Neural progenitor cell (in vitro differentiated cells): Measurements from ENCODE around the gene CARD19. TPM values are rescaled to one million over a fixed set of nuclear protein-coding genes. Genes with fewer than 3 reads are reported as not detected.

Experiments
- DNase-seq: peaks from one replicate; pipeline ENCODE4 v3.0.0-alpha.2; 2016; ENCODE audit warnings: low spot score
- H2AFZ ChIP-seq: fragments of 200-600 bp; sonication (generic); replicated peaks from 2 replicates; pipeline ENCODE4 v1.6.1; 2016; ENCODE audit warnings: antibody characterized with exemption
- H3F3A ChIP-seq: fragments of 200-600 bp; sonication (generic); 2 replicates; pipeline ENCODE4 v1.6.1; 2016; ENCODE audit warnings: antibody characterized with exemption, low read depth
- H3K27ac ChIP-seq: fragments of 200-600 bp; sonication (generic); 2 replicates; pipeline ENCODE4 v1.5.1; 2016; ENCODE audit warnings: mild to moderate bottlenecking
- H3K27me3 ChIP-seq: fragments of 200-600 bp; sonication (generic); 2 replicates; pipeline ENCODE4 v1.6.1; 2016; ENCODE audit warnings: mild to moderate bottlenecking, moderate library complexity
- H3K36me3 ChIP-seq: fragments of 200-600 bp; sonication (generic); 2 replicates; pipeline ENCODE4 v1.5.1; 2016
- H3K4me1 ChIP-seq: fragments of 200-600 bp; sonication (generic); 2 replicates; pipeline ENCODE4 v1.6.1; 2016; ENCODE audit warnings: mixed run types
- H3K4me2 ChIP-seq: fragments of 200-600 bp; sonication (generic); 2 replicates; pipeline ENCODE4 v1.6.1; 2016
- H3K4me3 ChIP-seq: fragments of 200-600 bp; sonication (generic); 2 replicates; pipeline ENCODE4 v1.5.1; 2016
- H3K79me2 ChIP-seq: fragments of 200-600 bp; sonication (generic); 2 replicates; pipeline ENCODE4 v1.6.1; 2016; ENCODE audit warnings: low read depth
- H3K9ac ChIP-seq: fragments of 200-600 bp; sonication (generic); 2 replicates; pipeline ENCODE4 v1.6.1; 2016
- H3K9me3 ChIP-seq: fragments of 200-600 bp; sonication (generic); 2 replicates; pipeline ENCODE4 v1.5.1; 2016; ENCODE audit warnings: low read depth
- H4K20me1 ChIP-seq: fragments of 200-600 bp; sonication (generic); 2 replicates; pipeline ENCODE4 v1.6.1; 2016; ENCODE audit warnings: low read depth
- H3K27ac Mint-ChIP-seq: 3 replicates; pipeline ENCODE4 v1.8.0; 2021; ENCODE audit warnings: mixed read lengths
- H3K27me3 Mint-ChIP-seq: 2 replicates; pipeline ENCODE4 v1.8.0; 2022; ENCODE audit warnings: low read depth, mild to moderate bottlenecking, inconsistent platforms, moderate library complexity, mixed read lengths; ENCODE audit not compliant: insufficient read depth
- H3K36me3 Mint-ChIP-seq: 3 replicates; pipeline ENCODE4 v1.8.0; 2021; ENCODE audit warnings: mixed read lengths
- H3K4me1 Mint-ChIP-seq: 3 replicates; pipeline ENCODE4 v1.8.0; 2021; ENCODE audit warnings: mixed read lengths
- H3K4me3 Mint-ChIP-seq: 3 replicates; pipeline ENCODE4 v1.8.0; 2021; ENCODE audit warnings: mild to moderate bottlenecking, moderate library complexity, mixed read lengths
- H3K9me3 Mint-ChIP-seq: 3 replicates; pipeline ENCODE4 v1.8.0; 2020; ENCODE audit warnings: mixed read lengths
- CTCF ChIP-seq: fragments of 200-600 bp; sonication (generic); IDR thresholded peaks from 2 replicates; pipeline ENCODE4 v1.5.1; 2017; ENCODE audit warnings: antibody characterized with exemption, mild to moderate bottlenecking
- EZH2 ChIP-seq: fragments of 200-600 bp; sonication (generic); IDR thresholded peaks from 2 replicates; pipeline ENCODE4 v1.6.1; 2017; ENCODE audit warnings: antibody characterized with exemption, mild to moderate bottlenecking, moderate library complexity
- EZH2phosphoT487 ChIP-seq: fragments of 200-600 bp; sonication (generic); IDR thresholded peaks from 2 replicates; pipeline ENCODE4 v1.6.1; 2017; ENCODE audit warnings: antibody characterized with exemption
- total RNA-seq: library from RNA; depleted of rRNA; stranded (reverse); fragments of >200 nt; gene quantifications from 2 replicates; pipeline ENCODE4 v1.2.3, GENCODE V29; 2015; ENCODE audit warnings: low replicate concordance

CARD19 gene
- total RNA-seq, 1 donor from 2014 or later = 12.3 TPM

DNA sequence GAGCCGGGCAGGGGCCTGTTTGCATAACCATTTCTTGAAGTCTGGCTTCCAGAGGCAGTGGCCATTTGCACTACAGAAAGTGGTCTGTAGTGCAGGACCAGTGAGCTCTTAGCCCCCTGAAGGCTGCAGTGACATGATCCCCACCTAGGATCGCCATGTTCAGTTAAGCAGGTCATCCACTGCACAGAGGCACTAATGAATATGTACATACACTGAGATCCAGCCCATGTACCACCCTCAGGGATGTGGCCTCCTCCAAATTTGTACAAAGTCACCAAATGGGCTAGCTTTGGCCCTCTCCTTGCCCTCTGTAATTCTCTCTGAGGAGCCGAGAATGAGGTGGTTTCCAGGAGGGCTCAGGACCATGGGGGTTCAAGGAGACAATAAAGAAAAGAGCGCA, 45.8 kb upstream of the CARD19 start:
- no peak for TF ChIP-seq CTCF
- TF ChIP-seq EZH2 = no peak
- TF ChIP-seq EZH2phosphoT487 = no peak
- no peaks in the 10 kb centered on the region for H3K9me3 ChIP-seq
- H3K9ac ChIP-seq = no peak overlapping the region
- H3F3A ChIP-seq = no peaks in the 10 kb centered on the region
- no peaks in the 10 kb centered on the region for H4K20me1 ChIP-seq
- peaks cover 4% of the 10 kb centered on the region for H3K9me3 Mint-ChIP-seq
- H3K4me1 Mint-ChIP-seq = peaks cover 14% of the 10 kb centered on the region
- no peaks in the 10 kb centered on the region for H3K27me3 ChIP-seq
- H2AFZ ChIP-seq = no peak overlapping the region
- H3K4me1 ChIP-seq = peaks cover 14% of the 10 kb centered on the region
- no peak overlapping the region for H3K4me3 ChIP-seq
- no peaks in the 10 kb centered on the region for H3K79me2 ChIP-seq
- DNase-seq = no peak
- H3K36me3 Mint-ChIP-seq = peaks cover 2% of the 10 kb centered on the region
- H3K4me2 ChIP-seq = no peak overlapping the region
- no peaks in the 10 kb centered on the region for H3K36me3 ChIP-seq
- H3K27ac ChIP-seq = no peak overlapping the region
- peaks cover 5% of the 10 kb centered on the region for H3K27me3 Mint-ChIP-seq
- no peak overlapping the region for H3K27ac Mint-ChIP-seq
- no peak overlapping the region for H3K4me3 Mint-ChIP-seq

DNA sequence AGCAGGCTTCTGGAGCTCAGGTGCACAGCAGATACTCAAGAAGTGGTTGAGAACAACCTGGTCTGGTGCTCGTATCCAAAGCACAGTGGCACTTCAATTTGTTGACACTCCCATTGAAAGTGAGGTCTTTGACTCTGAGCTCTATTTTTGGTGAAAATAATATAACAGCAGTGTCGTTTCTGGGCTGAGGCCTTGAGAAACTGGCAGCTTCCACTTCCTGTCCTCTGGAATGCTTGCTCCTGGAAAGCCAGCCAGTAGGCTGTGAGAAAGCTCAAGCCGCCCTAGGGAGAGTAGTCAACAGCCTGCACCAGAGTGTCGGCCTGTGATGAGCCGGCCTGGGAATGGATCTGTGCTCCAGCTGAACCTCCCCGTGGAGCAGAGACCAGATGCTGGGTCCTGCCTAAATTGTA, 44.3 kb upstream of the CARD19 start:
- no peak overlapping the region for H3K4me3 Mint-ChIP-seq
- Histone ChIP-seq H3K27ac (no peak overlapping the region), H3K4me3 (no peak overlapping the region), H3K9me3 (no peaks in the 10 kb centered on the region), H3K4me1 (peaks cover 14% of the 10 kb centered on the region), H3K9ac (no peak overlapping the region), H3K4me2 (no peak overlapping the region), H2AFZ (no peak overlapping the region), H3K79me2 (no peaks in the 10 kb centered on the region), H3K27me3 (no peaks in the 10 kb centered on the region), H4K20me1 (no peaks in the 10 kb centered on the region), H3K36me3 (no peaks in the 10 kb centered on the region), H3F3A (no peaks in the 10 kb centered on the region)
- H3K4me1 Mint-ChIP-seq = peaks cover 14% of the 10 kb centered on the region
- TF ChIP-seq CTCF (no peak), EZH2 (no peak), EZH2phosphoT487 (no peak)
- H3K27ac Mint-ChIP-seq = no peak overlapping the region
- H3K36me3 Mint-ChIP-seq = no peaks in the 10 kb centered on the region
- H3K27me3 Mint-ChIP-seq = peaks cover 7% of the 10 kb centered on the region
- DNase-seq = no peak
- H3K9me3 Mint-ChIP-seq = no peaks in the 10 kb centered on the region

DNA sequence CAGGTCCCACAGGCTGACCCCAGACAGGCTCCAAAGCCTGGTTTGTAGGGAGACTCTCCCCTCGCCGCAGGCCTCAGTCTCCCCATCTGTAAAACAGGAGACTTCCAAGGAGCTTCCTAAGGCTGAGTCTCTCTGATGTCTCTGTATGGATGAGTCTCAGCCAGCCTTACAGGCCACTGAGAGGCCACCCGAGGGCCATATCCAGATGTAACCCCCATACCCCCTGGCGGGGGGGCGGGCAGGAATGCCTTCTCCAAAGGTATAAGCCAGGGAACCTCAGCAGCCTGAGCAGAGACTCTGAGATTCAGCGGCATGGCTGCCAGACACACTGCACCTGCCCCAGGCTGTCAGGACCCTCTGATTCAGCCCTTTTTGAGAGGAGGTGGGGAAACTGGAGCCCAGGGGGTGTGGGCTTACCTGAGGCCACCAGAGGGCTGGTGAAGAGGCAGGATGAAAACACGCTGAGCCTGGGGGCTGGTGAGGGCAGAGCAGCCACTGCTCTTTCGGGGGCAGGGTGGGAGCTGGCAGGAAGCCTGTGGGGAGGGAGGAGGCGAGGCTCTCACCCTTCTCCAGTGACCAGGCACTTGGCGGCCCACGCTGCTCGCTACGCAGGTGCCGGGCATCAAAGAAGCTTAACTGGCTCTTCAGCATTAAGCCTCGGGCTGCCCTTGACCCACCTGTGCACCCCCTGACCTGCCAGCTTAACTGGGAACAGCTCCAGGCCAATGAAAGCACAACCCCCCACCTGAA, 43.1 kb upstream of the CARD19 start:
- Histone ChIP-seq H3K4me3 (no peak overlapping the region), H3K27me3 (no peaks in the 10 kb centered on the region), H3K9ac (no peak overlapping the region), H3K4me1 (peaks cover 14% of the 10 kb centered on the region), H3K27ac (no peak overlapping the region), H4K20me1 (no peaks in the 10 kb centered on the region), H3K36me3 (no peaks in the 10 kb centered on the region), H2AFZ (no peak overlapping the region), H3K9me3 (no peaks in the 10 kb centered on the region), H3F3A (no peaks in the 10 kb centered on the region), H3K79me2 (no peaks in the 10 kb centered on the region), H3K4me2 (peak overlapping the region; percentile 27)
- H3K36me3 Mint-ChIP-seq = no peaks in the 10 kb centered on the region
- peaks cover 8% of the 10 kb centered on the region for H3K27me3 Mint-ChIP-seq
- TF ChIP-seq EZH2phosphoT487 = no peak
- no peak for TF ChIP-seq EZH2
- peak; percentile 25 for TF ChIP-seq CTCF
- no peak overlapping the region for H3K4me3 Mint-ChIP-seq
- peak; percentile 38 for DNase-seq
- H3K9me3 Mint-ChIP-seq = no peaks in the 10 kb centered on the region
- peaks cover 15% of the 10 kb centered on the region for H3K4me1 Mint-ChIP-seq
- H3K27ac Mint-ChIP-seq = peak overlapping the region; percentile 81
